HG02588 (cell line): ENCODE data around the gene FAM13C.

Source experiments
- ATAC-seq: cut with Tn5 transposase; IDR thresholded peaks from one replicate; pipeline ENCODE4 v1.9.1; 2021; ENCODE audit warnings: mild to moderate bottlenecking, moderate library complexity; ENCODE audit not compliant: unreplicated experiment

The FAM13C gene

DNA sequence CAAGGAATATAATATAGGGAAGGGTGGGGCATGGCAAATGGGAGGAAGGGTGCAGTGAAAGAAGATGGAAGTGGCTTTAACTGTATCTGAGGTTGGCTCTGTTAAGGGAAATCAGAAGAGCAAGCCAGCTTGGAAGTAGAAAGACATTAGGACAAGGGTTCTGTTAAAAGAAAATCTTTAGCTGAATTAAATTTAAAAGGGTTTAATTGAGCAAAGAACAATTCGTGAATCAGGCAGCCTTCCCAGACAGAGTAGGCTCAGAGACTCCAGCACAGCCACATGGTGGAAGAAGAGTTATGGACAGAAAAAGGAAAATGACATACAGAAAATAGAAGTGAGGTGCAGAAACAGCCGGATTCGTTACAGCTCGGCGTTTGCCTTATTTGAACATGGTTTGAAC is 42.0 kb downstream of the FAM13C start:
- ATAC-seq = no peak

DNA sequence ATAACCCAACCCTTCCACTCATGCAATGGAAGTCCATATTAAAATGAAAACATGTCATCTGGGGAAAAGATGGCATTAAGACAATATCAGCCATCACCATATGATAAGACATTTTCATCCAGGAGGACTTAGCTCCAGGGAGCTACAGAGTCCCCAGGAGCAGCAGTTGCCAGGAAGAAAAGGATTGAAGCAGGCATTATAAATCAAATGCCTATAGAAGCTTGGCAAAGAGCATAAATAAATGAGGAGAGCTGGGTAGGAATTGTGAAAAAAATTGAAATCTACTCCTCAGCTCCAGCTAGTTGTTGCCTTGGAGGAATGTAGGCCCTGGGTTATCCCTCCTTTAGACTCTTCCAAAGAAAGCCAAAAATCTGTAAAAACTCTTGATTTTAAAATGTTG is 42.5 kb downstream of the FAM13C start:
- no peak for ATAC-seq

DNA sequence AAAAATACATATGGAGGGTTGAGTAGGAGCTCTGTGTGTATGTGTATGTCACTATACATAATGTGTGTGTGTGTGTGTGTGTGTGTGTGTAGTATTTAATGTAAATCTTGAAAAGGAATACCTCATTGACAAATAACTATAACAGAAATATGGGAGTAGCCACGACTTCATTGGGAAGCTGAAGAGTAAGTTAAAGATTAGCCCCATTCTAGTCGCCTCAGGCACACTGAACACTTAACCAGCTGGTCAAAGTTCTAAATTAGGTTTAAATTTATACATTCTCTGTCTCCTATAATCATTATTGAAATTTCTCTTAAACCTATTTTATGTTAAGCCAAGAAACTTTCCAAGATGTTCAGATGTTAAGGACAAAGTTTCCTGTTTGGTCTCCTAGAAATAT is 45.3 kb downstream of the FAM13C start:
- ATAC-seq = no peak

DNA sequence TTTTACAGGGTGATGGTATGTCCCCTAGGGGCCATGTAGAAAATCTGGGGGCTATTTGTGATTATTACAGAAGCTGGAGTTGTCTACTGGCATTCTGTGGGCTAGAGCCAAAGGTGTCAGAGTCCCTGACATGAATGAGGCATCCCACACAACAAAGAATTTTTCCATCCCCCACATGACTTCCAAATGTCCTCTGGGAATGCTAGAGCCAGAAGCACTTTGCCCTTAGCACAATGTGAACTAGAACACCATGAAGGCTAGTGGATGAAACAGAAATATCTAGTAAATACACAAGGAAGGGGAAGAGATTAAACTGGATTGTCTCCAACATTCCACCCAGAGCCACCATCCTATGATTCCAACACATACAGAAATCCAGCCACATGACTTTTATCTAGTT is 46.9 kb downstream of the FAM13C start:
- ATAC-seq = no peak

DNA sequence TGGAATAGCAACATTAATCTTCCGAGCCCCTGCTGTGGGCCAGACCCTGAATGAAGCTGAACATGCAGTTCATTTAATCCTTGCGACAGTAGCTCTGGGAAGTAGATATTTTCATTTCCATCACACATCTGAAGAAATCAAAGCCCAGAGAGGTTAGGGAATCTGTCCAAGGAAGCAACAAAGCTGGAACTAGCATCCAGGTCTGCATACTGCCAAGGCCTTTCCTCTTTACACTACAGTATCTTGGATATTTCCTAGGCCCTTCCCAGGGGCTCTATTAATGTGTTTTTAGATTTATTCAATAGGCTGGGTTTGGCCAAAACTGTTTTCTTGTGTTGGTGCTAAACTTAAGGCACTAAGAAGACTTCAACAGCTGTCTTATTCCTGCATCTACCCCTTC is 48.1 kb downstream of the FAM13C start:
- ATAC-seq = no peak

DNA sequence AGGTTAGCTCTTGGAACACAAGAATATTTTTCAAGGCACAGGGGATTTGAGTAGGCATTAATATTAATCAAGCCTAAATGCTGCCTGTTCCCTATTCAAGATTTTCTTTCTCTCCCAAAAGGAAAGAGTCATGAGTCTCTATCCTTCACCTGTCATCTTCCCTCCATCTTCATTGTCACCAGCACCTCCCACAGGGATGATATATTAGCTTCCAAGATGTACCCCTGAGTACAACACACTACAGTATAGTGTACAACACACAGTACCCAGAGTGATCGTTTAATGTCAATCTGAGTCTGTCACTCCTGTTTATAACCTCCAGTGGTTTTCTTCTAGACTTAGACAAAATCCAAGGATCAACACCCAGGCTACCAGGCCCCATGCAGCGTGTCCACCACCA is 50.1 kb downstream of the FAM13C start:
- ATAC-seq = no peak

DNA sequence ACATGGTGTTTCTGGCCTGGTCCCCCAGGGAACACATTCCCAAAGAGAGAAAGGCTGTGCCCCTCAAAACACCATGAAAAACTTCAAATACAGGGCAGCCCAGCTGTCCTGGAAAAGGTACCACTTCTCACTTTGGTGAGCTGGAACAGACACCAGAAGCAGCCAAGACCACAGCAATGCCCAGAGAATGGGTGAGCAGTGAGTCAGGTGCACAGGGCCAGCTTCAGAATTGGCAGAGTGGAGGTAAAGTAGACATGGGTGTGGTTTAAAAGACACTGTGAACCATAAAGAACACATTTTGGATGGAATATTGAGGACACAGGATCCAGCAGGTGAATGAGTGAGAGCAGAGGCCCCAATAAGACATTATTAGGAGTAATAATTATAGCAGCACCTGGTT is 51.3 kb downstream of the FAM13C start:
- no peak for ATAC-seq

DNA sequence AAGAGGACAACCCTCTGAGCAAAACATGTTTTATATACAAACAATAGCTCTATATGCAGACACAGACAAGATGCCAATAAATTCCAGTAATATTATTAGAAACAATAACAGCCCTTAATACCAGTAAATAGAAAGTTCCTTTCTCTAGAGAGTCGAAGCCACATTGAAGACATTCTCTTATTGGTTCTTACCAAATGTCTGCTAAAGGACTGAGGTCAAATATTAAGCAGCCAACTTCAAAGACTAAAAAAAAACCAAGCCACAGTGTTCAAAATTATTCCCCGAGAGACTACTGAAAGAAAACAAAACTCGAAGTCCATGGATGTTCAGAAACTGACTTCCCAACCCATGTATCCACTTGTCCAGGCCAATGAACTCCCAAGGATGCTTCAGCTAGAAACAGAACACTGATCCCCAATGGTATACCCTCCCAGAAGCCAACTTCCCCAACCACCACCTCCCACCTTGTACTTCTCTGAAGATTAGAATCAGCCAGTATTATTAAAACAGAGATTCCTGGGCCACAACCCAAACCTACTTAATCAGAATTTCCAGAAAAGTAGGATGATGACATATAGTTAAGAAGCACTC is 51.9 kb downstream of the FAM13C start:
- no peak for ATAC-seq

DNA sequence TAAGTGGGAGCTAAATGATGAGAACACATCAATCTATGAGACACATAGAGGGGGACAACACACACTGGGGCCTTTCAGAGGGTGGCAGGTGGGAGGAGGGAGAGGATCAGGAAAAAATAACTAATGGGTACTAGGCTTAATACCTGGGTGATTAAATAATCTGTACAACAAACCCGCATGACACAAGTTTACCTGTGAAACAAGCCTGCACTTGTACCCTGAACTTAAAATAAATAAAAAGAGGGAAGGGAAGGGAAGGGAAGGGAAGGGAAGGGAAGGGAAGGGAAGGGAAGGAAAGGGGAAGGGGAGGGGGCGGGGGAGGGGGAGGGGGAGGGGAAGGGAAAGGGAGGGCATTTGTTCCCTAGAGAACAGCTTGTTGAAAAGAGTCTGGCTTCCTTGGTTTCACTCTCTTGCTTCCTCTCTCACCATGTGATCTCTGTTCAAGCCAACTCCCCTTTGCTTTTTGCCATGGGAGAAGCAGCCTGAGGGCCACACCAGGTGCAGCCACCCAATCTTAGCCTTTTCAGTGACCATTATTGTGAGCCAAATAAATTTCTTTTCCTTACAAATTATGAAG is 57.7 kb downstream of the FAM13C start:
- no peak for ATAC-seq

DNA sequence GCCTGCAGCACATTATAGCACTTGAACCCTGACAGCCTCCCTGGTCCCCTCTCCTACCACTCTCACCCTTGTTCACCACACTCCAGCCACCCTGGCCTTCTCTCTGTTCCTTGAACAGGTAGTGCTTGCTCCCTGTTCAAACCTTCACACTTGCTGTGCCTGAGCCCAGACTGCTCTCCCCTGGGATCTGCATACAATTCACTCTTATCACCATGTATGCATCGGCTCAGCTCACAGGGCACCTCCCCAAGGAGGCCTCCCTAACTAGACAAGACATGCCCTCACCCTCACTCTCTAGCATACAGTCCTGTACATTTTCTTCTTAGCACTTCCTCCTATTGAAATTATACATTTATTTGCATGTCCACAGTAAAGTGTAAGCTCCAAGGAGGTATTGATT is 59.3 kb downstream of the FAM13C start:
- no peak for ATAC-seq

DNA sequence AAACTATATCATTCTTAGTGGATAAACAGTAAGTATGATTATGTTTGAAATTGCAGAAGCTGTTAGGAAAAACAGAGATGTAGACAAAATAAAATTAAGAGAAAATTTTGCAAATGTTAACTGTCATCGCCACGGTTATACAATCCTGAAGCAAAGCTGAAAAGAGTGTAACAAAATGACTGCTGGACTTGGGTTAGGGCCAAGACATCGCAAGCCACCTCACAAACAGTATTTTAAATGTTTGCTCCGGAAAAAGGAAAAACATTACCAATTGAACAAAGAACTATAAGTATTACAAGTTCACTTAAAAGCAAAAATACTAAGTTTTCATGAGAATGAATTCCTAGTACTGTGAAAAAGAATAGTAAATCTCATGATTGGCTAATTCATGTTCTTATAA is 60.0 kb downstream of the FAM13C start:
- no peak for ATAC-seq

DNA sequence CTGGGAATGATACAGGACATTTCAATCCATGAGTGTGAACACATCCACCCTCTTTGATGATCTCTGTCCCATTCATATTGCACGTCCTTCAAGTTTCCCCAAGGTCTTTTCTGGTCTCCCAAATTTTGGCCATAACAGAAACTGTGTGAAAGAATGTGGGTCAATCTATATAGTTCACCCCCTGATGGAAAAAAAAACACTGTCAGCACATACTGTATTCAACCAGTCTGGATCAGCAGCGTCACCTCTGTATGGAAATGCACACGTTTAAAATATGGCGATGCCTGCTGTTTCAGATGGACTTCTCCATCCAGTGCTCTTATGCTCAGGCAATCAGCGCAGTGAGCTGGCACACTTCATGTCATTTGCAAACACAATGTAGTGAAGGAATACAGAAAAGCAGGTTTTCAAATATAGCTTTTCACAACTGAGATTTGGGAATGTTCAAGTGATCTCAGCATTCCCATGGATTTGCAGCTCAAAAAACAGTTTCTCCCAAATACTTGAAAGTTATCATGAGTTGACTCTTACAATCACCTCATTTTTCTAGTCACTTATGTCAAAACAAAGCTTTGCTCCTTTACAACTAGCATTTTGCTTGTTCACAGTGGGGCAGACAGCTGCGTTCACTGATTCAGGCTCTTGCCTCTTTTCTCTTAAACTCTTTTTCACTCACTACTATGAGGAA is 61.1 kb downstream of the FAM13C start:
- no peak for ATAC-seq

DNA sequence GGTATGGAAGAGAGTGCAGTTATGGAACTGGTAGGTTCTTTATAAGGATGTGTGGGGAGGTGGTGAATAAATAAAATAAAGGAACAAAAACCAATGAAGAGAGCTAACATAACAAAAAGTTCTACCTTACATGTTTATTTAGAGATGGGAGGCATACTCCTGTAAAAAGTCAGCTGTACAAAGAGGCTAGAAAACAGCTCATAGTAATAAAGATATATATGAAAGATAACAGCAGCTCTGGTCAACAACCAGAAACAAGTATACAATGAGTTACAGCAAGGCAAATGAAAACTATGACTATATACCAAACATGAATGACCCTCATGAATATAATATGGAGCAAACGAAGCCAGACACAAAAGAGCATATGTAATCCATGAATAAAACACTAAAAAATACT is 62.0 kb downstream of the FAM13C start:
- ATAC-seq = no peak

DNA sequence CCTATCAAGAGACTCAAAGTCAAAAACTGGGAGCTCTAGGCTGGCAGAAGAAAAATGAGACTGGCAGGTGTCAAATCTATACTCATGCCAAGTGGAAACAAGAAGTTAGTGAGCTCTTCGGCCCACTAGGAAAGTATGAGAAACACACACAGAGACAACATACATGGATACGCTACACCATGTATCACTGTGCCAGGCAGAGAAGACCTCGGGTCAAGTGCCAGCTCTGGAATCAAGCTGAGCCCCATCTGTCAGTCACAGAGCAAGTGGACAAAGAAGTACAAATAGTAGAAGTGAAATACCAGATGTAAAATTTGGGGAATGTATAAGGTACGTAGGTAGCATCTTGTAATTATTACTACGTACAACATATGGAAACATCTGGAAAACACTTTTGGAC is 62.4 kb downstream of the FAM13C start:
- no peak for ATAC-seq

DNA sequence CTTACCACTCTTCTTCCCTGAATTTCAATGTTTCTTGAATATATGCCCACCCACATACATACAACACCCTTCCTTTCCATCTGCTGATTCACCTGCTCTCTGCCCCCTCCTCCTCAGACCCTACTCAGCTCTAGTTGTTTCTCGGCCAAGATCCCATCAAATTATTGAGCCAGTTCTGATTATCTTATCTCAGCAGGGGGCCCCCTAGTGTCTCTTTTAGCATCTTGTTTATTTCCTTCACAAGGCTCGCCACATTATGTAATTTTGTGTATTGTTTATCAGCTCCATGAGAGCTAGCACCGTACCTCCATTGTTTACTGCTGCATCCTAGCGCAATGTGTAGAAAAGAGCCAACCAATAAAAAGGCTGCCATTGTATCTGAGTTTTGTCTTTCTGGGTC is 71.9 kb downstream of the FAM13C start:
- ATAC-seq = no peak

DNA sequence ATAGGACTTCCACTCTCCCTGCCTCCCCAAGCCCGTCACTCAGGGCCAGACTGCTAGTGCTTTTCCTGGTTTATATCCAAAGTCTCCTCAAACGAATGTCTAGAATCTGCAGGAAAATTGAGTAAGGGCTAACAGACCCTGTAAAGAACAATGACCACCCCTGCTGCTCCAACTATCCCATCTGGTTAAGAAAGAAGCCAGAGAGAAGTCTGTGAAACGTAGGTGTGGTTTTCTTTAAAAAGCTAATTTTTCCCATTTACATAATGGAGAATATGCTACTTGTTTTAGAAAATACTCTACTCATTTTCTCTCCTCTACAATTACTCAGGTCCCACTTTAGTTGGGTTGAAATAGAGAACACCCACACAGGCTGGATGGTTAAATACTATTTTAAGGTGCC is 72.5 kb downstream of the FAM13C start:
- no peak for ATAC-seq

DNA sequence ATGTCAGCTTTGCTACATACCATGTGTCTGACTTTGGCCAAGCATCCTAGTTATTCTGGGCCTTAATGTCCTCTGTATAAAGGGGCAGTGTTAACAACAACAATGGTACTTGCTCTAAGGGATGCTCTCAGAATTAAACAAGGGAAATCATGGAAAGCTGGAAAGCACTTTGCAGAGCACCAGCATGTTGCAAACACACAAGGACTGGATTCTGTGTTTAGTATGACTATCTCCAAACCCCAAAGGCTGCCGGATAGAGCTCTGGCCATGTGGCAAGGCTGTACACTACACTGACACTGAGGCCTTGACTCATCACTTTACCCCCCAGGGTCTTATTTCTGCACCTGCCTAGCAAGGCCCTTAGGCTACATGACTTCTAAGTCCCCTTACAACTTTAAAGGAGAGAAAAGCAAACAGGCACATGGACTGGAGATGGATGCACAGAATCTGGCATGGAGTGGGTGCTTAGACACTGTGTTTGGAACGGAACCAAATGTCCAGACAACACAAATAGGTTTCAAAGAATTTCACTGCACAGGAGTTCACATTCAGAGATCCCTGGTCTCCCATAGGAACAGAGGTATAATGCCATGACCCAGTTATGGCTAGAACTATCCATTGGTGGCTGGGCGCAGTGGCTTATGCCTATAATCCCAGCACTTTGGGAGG is 74.6 kb downstream of the FAM13C start:
- no peak for ATAC-seq

DNA sequence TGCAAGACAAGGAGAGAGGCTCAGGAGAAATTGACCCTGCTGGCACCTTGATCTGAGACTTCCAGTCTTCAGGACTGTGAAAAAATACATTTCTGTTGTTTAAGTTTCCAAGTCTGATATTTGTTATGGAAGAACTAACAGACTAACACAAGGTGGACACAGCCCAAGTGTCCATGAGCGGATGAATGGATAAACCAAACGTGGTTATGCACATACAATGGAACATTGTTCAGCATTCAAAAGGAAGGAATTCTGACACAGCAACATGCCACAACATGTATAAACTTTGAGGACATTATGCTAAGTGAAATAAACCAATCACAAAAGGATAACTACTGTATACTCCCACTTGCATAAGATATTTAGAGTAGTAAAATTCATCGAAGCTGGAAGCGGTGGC is 76.5 kb downstream of the FAM13C start:
- no peak for ATAC-seq

DNA sequence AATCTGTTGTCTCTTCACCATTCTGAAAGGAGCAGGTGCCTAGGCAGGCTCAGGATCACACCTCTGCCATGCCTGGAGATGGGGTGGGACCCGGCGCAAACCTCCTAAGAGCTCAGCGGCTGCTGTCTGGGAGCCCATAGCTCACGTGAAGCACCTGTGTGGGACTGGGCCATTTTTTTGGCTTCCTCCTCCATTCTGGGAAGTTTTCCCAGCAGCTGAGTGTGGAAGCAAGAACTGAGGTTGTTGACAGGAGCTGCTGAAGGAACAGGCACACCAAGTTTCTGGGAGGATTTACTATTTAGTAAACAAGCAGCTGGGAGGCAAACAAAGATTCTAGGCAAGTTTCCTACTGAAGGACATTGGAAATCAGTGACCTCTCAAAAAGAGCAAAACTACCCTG is 77.3 kb downstream of the FAM13C start:
- no peak for ATAC-seq

DNA sequence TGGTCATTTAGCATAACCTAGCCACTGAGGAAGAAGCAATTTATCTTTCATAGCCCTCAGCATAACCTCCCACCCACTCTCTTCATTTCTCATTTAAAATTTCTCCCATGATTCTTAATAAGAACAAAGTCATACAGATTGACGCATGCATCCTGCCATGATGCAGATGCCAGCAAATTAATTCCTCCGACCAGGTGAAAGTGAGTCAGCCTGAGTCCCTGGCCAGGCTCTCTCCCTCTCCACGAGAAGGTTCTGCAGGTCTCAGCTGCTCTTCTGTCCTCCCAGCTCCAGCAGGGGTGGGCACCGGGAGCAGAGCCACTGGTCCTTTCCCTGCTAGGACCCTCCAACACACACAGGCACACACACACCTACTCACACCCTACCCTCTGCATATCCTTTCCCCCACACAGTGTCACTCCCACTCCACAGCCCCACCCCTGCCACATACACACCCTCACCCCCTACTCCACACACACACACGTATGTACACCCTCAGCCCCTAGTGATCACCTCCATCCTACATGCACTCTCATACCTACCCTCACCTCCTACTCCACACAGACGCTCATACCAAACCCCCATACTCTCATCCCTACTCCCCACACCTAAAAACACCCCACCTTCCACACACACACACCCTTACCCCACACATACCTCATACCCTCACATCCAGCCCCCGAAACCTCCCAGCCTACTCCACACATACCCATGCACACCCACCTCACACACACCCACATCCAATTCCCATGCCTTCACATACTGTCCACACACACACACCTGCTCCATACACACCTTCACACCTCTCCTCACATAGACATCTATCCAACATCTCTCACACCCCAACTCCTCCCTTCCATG is 78.0 kb downstream of the FAM13C start:
- ATAC-seq = no peak

DNA sequence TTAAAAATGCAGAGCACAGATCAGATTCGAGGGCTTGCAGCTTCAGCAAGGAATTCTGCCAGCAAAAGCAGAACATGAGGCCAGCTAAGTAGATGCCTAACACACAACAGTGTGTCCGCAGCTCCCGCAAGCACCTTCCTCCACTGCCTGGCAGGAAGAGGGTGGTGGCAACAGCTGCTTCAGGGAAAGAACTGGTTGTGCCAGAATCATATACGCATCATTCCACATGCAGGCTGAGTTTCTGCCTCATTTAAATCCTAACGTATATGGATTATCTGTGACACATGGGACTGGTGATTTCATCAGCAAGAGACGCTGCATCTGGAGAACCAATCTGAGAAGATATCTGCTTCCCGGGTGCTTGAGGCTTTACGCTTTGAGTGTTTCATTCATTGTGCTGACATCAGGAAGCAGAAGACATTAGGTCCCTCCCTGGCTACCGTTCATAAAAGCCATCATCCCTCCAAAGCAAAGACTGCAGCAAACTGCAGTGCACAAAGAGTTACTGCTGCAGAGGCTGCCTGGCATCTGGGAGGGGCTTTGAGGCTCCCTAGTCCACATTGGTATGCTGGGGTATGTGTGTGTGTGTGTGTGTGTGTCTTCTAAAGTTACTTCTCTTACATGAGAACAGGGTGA is 78.8 kb downstream of the FAM13C start:
- ATAC-seq = no peak
